ENCODE data around the gene EARS2.

Gene EARS2

DNA sequence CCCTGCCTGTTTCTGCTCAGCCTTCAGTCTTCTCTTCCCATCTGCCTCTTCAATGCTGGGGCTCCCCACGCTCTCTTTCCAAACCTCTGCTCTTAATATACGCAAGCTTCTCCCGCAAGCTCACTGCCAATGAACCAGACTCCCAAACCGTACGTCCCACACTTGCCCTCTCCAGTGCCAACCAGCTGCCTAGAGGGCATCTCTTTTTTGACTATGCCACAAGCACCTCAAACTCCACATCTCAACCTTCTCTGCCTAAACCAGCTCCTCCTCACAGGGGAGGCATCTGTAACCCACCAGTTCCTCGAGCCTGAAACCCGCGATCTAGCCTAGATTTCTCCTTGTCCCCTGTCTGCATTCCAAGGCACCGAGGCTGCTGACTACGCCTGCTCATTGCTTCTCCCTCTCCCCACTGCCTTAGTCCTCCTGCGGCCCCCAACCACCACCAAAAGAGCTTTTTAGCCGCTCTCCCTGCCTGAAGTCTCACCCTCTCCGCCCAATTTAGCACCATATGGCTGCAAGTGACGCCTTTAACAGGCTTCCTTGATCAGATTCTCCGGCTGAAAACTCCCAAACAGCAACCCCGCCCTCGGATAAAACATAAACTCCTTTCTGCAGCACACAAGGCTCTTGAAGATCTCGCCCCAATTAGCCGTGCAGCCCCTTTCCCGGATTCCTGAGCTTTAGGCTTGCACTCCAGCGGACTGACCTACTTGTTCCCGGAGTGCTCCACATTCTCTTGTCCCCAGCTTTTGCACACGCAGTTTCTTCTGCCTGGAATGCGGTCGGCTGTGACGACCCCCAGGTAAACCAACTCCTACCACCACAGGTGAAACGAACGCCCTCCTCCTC lies 48.3 kb downstream of the EARS2 start:
- TF ChIP-seq, protein P1, sequence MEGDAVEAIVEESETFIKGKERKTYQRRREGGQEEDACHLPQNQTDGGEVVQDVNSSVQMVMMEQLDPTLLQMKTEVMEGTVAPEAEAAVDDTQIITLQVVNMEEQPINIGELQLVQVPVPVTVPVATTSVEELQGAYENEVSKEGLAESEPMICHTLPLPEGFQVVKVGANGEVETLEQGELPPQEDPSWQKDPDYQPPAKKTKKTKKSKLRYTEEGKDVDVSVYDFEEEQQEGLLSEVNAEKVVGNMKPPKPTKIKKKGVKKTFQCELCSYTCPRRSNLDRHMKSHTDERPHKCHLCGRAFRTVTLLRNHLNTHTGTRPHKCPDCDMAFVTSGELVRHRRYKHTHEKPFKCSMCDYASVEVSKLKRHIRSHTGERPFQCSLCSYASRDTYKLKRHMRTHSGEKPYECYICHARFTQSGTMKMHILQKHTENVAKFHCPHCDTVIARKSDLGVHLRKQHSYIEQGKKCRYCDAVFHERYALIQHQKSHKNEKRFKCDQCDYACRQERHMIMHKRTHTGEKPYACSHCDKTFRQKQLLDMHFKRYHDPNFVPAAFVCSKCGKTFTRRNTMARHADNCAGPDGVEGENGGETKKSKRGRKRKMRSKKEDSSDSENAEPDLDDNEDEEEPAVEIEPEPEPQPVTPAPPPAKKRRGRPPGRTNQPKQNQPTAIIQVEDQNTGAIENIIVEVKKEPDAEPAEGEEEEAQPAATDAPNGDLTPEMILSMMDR (IDR thresholded peaks at IDR 0.05), result no peak
- Histone ChIP-seq H3K4me3 (ENCODE audit: low read depth in 1 of 2, low read length in 1 of 2) (peak overlapping the region; percentile 62 to 71), H3K27me3 (no peaks in the 10 kb centered on the region), H3K4me1 (ENCODE audit: control insufficient read depth in 1 of 2, insufficient read depth in 1 of 2, low read depth in 1 of 2, low read length in 1 of 2) (peaks cover 36 to 38% of the 10 kb centered on the region in 2 experiments), H3K27ac (no peak overlapping the region), H3K9me3 (no peaks in the 10 kb centered on the region), H3K36me3 (no peaks in the 10 kb centered on the region)

DNA sequence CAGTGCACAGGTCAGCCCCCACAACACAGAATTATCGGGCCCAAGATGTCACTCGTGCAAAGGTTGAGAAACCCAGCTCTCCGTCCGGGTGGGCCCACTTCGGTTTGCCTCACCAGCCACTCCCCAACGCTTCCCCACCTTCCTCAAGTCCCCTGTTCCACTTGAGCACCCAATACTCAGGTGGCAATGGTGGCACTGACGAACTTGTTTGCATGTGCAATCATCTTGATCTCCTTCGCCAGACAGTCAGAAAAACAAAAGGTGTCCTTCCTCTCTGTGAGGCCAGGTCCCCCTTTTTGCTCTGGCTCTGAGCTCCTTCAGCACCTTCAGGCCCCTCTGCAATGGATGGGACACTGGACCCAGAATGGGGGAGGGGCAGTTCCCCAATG lies 50.5 kb downstream of the EARS2 start:
- TF ChIP-seq, protein P1 (IDR thresholded peaks at IDR 0.05), result no peak
- Histone ChIP-seq H3K4me3 (ENCODE audit: low read depth in 1 of 2, low read length in 1 of 2) (no peak overlapping the region), H3K36me3 (no peaks in the 10 kb centered on the region), H3K27me3 (no peaks in the 10 kb centered on the region), H3K27ac (no peak overlapping the region), H3K4me1 (ENCODE audit: control insufficient read depth in 1 of 2, insufficient read depth in 1 of 2, low read depth in 1 of 2, low read length in 1 of 2) (peaks cover 36 to 38% of the 10 kb centered on the region in 2 experiments), H3K9me3 (no peaks in the 10 kb centered on the region)

DNA sequence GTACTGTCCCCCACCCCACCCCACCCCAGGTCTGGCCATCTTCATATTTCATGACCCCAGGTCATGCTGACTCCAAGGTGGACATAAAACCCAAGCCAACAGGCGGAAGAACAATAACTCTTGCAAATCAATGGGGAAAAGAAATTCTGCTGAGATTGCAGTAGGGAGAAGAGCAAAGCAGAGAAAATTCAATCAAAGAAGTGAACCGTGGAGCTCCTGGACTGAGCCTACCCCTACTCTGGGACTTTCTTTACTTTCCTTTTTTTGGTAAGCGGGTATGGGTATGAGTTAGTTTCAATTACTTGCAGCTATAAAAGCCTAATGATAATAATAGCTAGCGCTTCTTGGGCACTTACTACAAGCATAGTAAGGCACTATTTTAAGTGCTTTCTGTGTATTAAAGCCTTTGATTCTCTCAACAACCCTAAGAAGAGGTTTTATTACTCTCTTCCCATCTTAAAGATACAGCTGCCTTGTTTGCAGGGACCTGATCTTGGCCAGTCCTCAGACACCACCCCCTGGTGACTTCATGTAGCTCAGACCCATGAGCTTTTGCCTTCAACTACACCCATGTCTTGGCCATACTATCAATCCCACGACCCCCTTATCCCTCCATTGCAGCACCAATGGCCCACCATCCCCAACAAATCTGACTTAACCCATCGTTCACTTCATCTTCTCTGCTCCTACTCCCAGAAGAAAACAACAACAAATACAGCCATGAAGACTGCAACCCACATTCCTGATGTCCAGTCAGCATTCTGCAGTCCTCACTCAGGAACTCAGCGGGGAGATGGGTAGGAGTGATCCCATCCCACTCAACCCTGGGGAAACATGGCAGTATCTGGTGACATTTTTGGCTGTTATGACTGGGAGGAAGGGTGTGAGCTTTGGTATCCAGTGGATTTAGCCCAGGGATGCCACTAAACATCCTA lies 51.2 kb downstream of the EARS2 start:
- Histone ChIP-seq H3K9me3 (no peaks in the 10 kb centered on the region), H3K4me3 (ENCODE audit: low read depth in 1 of 2, low read length in 1 of 2) (no peak overlapping the region), H3K36me3 (no peaks in the 10 kb centered on the region), H3K27me3 (no peaks in the 10 kb centered on the region), H3K27ac (no peak overlapping the region), H3K4me1 (ENCODE audit: control insufficient read depth in 1 of 2, insufficient read depth in 1 of 2, low read depth in 1 of 2, low read length in 1 of 2) (peaks cover 36 to 41% of the 10 kb centered on the region in 2 experiments)
- TF ChIP-seq, protein P1 (IDR thresholded peaks at IDR 0.05), result no peak

DNA sequence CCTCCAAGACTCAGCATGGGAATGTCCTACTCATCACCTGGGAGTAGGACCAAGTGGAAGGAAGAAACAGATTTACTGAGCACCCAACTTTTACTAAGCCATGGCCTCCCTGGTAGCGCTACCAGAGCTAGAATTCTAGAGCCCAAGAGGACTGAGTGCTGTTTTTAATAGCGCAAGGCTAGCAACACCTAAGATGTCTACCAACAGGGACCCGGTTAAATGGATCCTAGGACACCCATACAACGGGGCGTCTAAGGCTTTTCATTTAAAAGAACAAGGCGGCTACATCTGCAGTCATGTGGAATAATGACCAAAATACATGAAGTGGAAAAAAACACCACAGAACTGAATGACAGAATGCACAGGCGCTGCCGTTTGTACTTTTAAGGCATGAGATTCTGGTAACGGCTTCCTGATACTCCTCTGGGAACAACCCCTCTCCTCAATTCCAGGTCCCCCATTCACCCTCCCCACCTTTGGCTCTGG lies 51.9 kb downstream of the EARS2 start:
- H3K9me3 ChIP-seq, result no peaks in the 10 kb centered on the region
- H3K4me1 ChIP-seq (ENCODE audit: control insufficient read depth in 1 of 2, insufficient read depth in 1 of 2, low read depth in 1 of 2, low read length in 1 of 2), result peaks cover 35 to 37% of the 10 kb centered on the region in 2 experiments
- no peaks in the 10 kb centered on the region for H3K36me3 ChIP-seq
- H3K4me3 ChIP-seq (ENCODE audit: low read depth in 1 of 2, low read length in 1 of 2), result no peak overlapping the region
- TF ChIP-seq, protein P1 (IDR thresholded peaks at IDR 0.05), result no peak
- no peaks in the 10 kb centered on the region for H3K27me3 ChIP-seq
- H3K27ac ChIP-seq, result no peak overlapping the region

- peaks cover 33% of the 10 kb centered on the region in 2 experiments for H3K4me1 ChIP-seq (ENCODE audit: control insufficient read depth in 1 of 2, insufficient read depth in 1 of 2, low read depth in 1 of 2, low read length in 1 of 2)
- H3K4me3 ChIP-seq (ENCODE audit: low read depth in 1 of 2, low read length in 1 of 2), result no peak overlapping the region
- no peaks in the 10 kb centered on the region for H3K27me3 ChIP-seq
- TF ChIP-seq, protein P1 (IDR thresholded peaks at IDR 0.05), result no peak
- no peaks in the 10 kb centered on the region for H3K36me3 ChIP-seq
- no peaks in the 10 kb centered on the region for H3K9me3 ChIP-seq
- no peak overlapping the region for H3K27ac ChIP-seq
These were observed 52.5 kb downstream of the EARS2 start for GRCh38 chr16:23504453-23505179.

All from neutrophil (primary cell).